Kidney (tissue), 14 donors: Measurements from ENCODE around the gene RGR. TPM values are rescaled to one million over a fixed set of nuclear protein-coding genes. Genes with fewer than 3 reads are reported as not detected.
"Not testable (repeated sequence)": the region's sequence is repeated elsewhere in the genome, so short reads cannot be mapped to it uniquely, and the experiment has no call there.

ENCODE experiments used
- DNase-seq, 5 donors: peaks; one replicate each; pipeline ENCODE4 v3.0.0-alpha.2; 2013 to 2020
- FAIRE-seq: peaks from 2 replicates; lab custom pipeline; 2012; peaks lifted over from hg19 to GRCh38; lab: Jason Lieb, UNC
- H3K27ac ChIP-seq, 2 donors: one replicate each; pipeline ENCODE4 v1.7.0; 2013; ENCODE audit warnings: low read depth in 2 of 2, low read length in 2 of 2, inconsistent platforms in 1 of 2
- H3K27me3 ChIP-seq: one replicate; pipeline ENCODE4 v1.7.1; 2013; ENCODE audit warnings: low read length, inconsistent platforms; ENCODE audit not compliant: control insufficient read depth, insufficient read depth
- H3K36me3 ChIP-seq, 3 donors: one replicate each; pipeline versions ENCODE4 v1.7.0 to v1.7.1; 2013; ENCODE audit warnings: low read length in 3 of 3, control low read depth in 1 of 3, inconsistent platforms in 1 of 3; ENCODE audit not compliant: insufficient read depth in 3 of 3, control insufficient read depth in 2 of 3
- H3K4me1 ChIP-seq, 3 donors: one replicate each; pipeline versions ENCODE4 v1.7.0 to v1.7.1; 2013; ENCODE audit warnings: low read length in 3 of 3, inconsistent platforms in 1 of 3, low read depth in 1 of 3; ENCODE audit not compliant: control insufficient read depth in 2 of 3, insufficient read depth in 2 of 3
- H3K4me3 ChIP-seq, 3 donors: one replicate each; pipeline versions ENCODE4 v1.7.0 to v1.8.1; 2013; ENCODE audit warnings: low read length in 3 of 3, control low read depth in 1 of 3, inconsistent platforms in 1 of 3
- H3K9ac ChIP-seq, 3 donors: one replicate each; pipeline versions ENCODE4 v1.7.0 to v1.7.1; 2013; ENCODE audit warnings: low read length in 3 of 3, control low read depth in 1 of 3, inconsistent platforms in 1 of 3
- H3K9me3 ChIP-seq, 3 donors: one replicate each; pipeline versions ENCODE4 v1.7.0 to v1.7.1; 2013; ENCODE audit warnings: low read length in 3 of 3, control low read depth in 1 of 3, inconsistent platforms in 1 of 3; ENCODE audit not compliant: control insufficient read depth in 2 of 3, insufficient read depth in 1 of 3
- intact Hi-C: fragments of 100-400 bp; cut with DNase I; formaldehyde crosslinking; loops from one replicate; pipeline ENCODE4 v1.11.1; 2022
- polyA plus RNA-seq: library from polyadenylated mRNA; stranded (reverse); fragments of 350-450 nt; fragmentation: Illumina TruSeq; extraction: RNeasy Lipid Tissue Mini Kit (QIAGEN cat#74804); gene quantifications from one replicate; pipeline ENCODE4 v1.2.3, GENCODE V29; 2014; ENCODE audit warnings: low read depth, low replicate concordance; ENCODE audit not compliant: insufficient read depth
- total RNA-seq: library from RNA; stranded (reverse); fragmentation: NEBNext Ultra II Directional; extraction: Animal tissue kit (Norgen Biotek cat#: 25700); gene quantifications from one replicate; pipeline ENCODE4 v1.2.1, GENCODE V29; 2021
- TF ChIP-seq, protein P1 (sequence below): IDR thresholded peaks from 3 replicates; pipeline ENCODE4 v1.5.1; 2012; ENCODE audit warnings: mild to moderate bottlenecking, moderate library complexity, borderline replicate concordance; ENCODE audit not compliant: insufficient read depth; ENCODE audit errors: extremely low read depth
- donor health status: control.
- donor health status: control.
- donor health status: control.
- donor health status: control.
- donor health status: control.
- donor health status: DM: yes; HTN: yes; CAD: no.
- donor health status: Normal renal cell carcinoma (clear cell type).

RGR gene
- total and polyA plus RNA-seq, 2 donors from 2014 or later: not detected

- Histone ChIP-seq H3K9me3 (no peaks in the 10 kb centered on the region), H3K27ac (no peak overlapping the region), H3K4me3 (no peak overlapping the region), H3K9ac (no peak overlapping the region), H3K4me1 (no peaks in the 10 kb centered on the region), H3K27me3 (no peaks in the 10 kb centered on the region), H3K36me3 (no peaks in the 10 kb centered on the region)
- TF ChIP-seq, protein P1, sequence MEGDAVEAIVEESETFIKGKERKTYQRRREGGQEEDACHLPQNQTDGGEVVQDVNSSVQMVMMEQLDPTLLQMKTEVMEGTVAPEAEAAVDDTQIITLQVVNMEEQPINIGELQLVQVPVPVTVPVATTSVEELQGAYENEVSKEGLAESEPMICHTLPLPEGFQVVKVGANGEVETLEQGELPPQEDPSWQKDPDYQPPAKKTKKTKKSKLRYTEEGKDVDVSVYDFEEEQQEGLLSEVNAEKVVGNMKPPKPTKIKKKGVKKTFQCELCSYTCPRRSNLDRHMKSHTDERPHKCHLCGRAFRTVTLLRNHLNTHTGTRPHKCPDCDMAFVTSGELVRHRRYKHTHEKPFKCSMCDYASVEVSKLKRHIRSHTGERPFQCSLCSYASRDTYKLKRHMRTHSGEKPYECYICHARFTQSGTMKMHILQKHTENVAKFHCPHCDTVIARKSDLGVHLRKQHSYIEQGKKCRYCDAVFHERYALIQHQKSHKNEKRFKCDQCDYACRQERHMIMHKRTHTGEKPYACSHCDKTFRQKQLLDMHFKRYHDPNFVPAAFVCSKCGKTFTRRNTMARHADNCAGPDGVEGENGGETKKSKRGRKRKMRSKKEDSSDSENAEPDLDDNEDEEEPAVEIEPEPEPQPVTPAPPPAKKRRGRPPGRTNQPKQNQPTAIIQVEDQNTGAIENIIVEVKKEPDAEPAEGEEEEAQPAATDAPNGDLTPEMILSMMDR: no peak
- intact Hi-C loops: no loop called here
- FAIRE-seq: no peak
- no peak for DNase-seq
Observed at GRCh38 chr10:84270708-84271107, 25.9 kb downstream of the RGR start.

DNA sequence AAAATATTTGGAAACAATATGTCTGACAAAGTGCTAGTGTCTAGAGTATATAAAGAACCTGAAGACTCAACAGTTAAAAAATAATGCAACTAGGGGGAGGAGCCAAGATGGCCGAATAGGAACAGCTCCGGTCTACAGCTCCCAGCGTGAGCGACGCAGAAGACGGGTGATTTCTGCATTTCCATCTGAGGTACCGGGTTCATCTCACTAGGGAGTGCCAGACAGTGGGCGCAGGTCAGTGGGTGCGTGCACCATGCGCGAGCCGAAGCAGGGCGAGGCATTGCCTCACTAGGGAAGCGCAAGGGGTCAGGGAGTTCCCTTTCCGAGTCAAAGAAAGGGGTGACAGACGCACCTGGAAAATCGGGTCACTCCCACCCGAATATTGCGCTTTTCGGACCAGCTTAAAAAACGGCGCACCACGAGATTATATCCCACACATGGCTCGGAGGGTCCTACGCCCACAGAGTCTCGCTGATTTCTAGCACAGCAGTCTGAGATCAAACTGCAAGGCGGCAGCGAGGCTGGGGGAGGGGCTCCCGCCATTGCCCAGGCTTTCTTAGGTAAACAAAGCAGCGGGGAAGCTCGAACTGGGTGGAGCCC lies 35.1 kb downstream of the RGR start:
- intact Hi-C loops, FAIRE-seq, H3K9me3 ChIP-seq, H3K4me3 ChIP-seq, H3K27me3 ChIP-seq, H3K36me3 ChIP-seq, H3K27ac ChIP-seq, H3K4me1 ChIP-seq, DNase-seq, H3K9ac ChIP-seq: not testable (repeated sequence)

DNA sequence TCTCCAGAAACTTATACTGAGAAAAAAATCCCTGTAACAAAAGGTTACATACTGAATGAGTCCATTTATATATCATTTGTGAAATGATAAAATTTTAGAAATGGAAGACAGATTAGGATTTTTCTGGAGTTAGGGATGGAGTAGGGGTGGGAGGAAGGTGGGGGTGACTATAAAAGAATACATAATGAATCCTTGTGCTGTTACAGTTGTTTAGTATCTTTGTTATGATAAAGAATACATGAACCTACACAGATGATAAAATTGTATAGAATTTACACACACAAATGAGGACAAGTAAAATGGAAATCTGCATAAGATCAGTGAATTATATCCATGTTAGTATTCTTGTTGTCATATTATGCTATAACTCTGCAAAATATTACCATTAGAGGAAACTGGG lies 41.8 kb downstream of the RGR start:
- Histone ChIP-seq H3K9me3 (no peaks in the 10 kb centered on the region), H3K27ac (no peak overlapping the region), H3K9ac (no peak overlapping the region), H3K4me3 (no peak overlapping the region), H3K27me3 (no peaks in the 10 kb centered on the region), H3K4me1 (no peaks in the 10 kb centered on the region), H3K36me3 (no peaks in the 10 kb centered on the region)
- intact Hi-C loops: no loop called here
- no peak for DNase-seq
- TF ChIP-seq, protein P1: no peak
- no peak for FAIRE-seq

- no peak overlapping the region for H3K27ac ChIP-seq
- H3K36me3 ChIP-seq: no peaks in the 10 kb centered on the region
- TF ChIP-seq, protein P1: no peak
- intact Hi-C loops: no loop called here
- no peaks in the 10 kb centered on the region for H3K27me3 ChIP-seq
- no peak overlapping the region for H3K9ac ChIP-seq
- DNase-seq (no peak), FAIRE-seq (no peak)
- H3K4me3 ChIP-seq: no peak overlapping the region
- no peaks in the 10 kb centered on the region for H3K9me3 ChIP-seq
- no peaks in the 10 kb centered on the region for H3K4me1 ChIP-seq
Observed at GRCh38 chr10:84288151-84288550, 43.3 kb downstream of the RGR start.
